Adrenal gland (tissue), 12 donors: ENCODE measurements around the gene BLNK. TPM values are rescaled to one million over a fixed set of nuclear protein-coding genes. Genes with fewer than 3 reads are reported as not detected.

Experiments used
- DNase-seq, 7 donors: peaks; one replicate each; pipeline ENCODE4 v3.0.0-alpha.2; 2019 to 2020
- H3K27ac ChIP-seq, 5 donors: fragments of 200-600 bp; sonication (generic) in 4 of 5; 1 replicate in 3 of 5; 2 replicates in 2 of 5; pipeline versions ENCODE4 v1.5.1 to v1.8.0; 2016 to 2020; ENCODE audit warnings: mild to moderate bottlenecking in 1 of 5
- H3K27me3 ChIP-seq: fragments of 200-600 bp; 2 replicates; pipeline ENCODE4 v1.8.0; 2021
- H3K36me3 ChIP-seq, 2 donors: fragments of 200-600 bp; replicated peaks in 1 of 2; 1 replicate in 1 of 2; 2 replicates in 1 of 2; pipeline versions ENCODE4 v1.5.1 to v1.8.0; 2018 to 2022
- H3K4me1 ChIP-seq, 2 donors: fragments of 200-600 bp; replicated peaks in 1 of 2; 1 replicate in 1 of 2; 2 replicates in 1 of 2; pipeline versions ENCODE4 v1.5.1 to v1.8.0; 2018 to 2021
- H3K4me3 ChIP-seq, 4 donors: fragments of 200-600 bp; sonication (generic) in 3 of 4; one replicate each; pipeline ENCODE4 v1.5.1; 2016 to 2018
- H3K9me3 ChIP-seq, 3 donors: fragments of 200-600 bp; sonication (generic) in 1 of 3; replicated peaks in 1 of 3; 1 replicate in 2 of 3; 2 replicates in 1 of 3; pipeline versions ENCODE4 v1.5.1 to v1.8.0; 2016 to 2021
- POLR2A ChIP-seq, 2 donors: fragments of 450-650 bp; IDR thresholded peaks; one replicate each; pipeline ENCODE4 v1.6.1; 2017; ENCODE audit warnings: antibody characterized with exemption in 2 of 2, mild to moderate bottlenecking in 2 of 2, moderate library complexity in 1 of 2
- WGBS, 4 donors: extraction: QIAGEN DNeasy Blood & Tissue Kit in 2 of 4; methylation state at CpG; one replicate each; pipeline versions ENCODE4 v1.1.5 to v1.1.7; 2013 to 2017; 5-methylcytosine and 5-hydroxymethylcytosine counted together
- intact Hi-C, 2 donors: fragments of 100-400 bp; cut with DNase I; formaldehyde crosslinking; loops; one replicate each; pipeline versions ENCODE4 v1.14.1 to v1.15.0; 2022 to 2023
- polyA plus RNA-seq, 3 donors: library from polyadenylated mRNA; stranded (reverse); fragments of 200-250 nt in 2 of 3; fragments of 350-450 nt in 1 of 3; fragmentation: Illumina TruSeq in 1 of 3; extraction: RNeasy Lipid Tissue Mini Kit (QIAGEN cat#74804) in 1 of 3; gene quantifications; one replicate each; pipeline ENCODE4 v1.2.3, GENCODE V29; 2013 to 2014
- total RNA-seq, 9 donors: library from RNA; depleted of rRNA in 4 of 9; stranded (reverse); fragments of >200 nt in 4 of 9; fragments of 120-200 nt in 1 of 9; fragmentation: NEBNext Ultra II Directional in 1 of 9; extraction: Animal tissue kit (Norgen Biotek cat#: 25700) in 1 of 9; gene quantifications; one replicate each; pipeline versions ENCODE4 v1.1.0 to v1.2.4, GENCODE V29; 2013 to 2023
- TF ChIP-seq, protein P1 (sequence below), 6 experiments: fragments of 450-650 bp in 4 of 6; fragments of 200-600 bp in 2 of 6; sonication (generic) in 1 of 6; IDR thresholded peaks; 1 replicate in 5 of 6; 2 replicates in 1 of 6; pipeline versions ENCODE4 v1.5.1 to v1.8.0; 2016 to 2021; ENCODE audit warnings: antibody characterized with exemption in 6 of 6, mild to moderate bottlenecking in 2 of 6, moderate library complexity in 1 of 6
- donor health status: healthy with polysubstance abuse.
- donor health status: Bipolar disorder and iron deficiency.
- donor health status: DM: yes; HTN: yes; CAD: no.
- donor health status: DM: no; HTN: no; CAD: no.
- donor health status: DM: no; HTN: no; CAD: no.
- donor health status: DM: yes; HTN: yes; CAD: no.

BLNK gene
- total and polyA plus RNA-seq, 12 donors: 0.72 to 8.5 (median 4.0) TPM

DNA sequence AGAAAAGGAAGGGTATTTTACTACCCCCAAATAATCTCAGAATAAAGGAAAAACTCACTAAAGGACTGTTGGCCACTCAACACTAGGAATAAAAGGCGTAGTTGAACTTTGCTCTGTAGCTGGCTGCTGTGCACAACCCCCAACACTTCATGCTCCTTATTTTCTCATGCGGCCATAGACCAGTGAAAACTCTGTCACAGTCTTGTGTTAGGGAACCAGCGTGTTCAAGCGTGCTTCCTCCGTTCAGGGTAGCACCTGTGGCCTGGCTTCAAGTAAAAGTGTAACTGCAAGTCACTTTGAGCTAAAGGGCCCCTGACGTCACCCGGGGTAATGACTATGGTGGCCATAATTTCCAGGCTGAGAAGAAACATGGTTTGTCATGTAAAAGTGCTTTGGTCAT is 27.0 kb downstream of the BLNK start:
- intact Hi-C loops: no loop called here
- no peak overlapping the region for H3K27ac ChIP-seq
- no peaks in the 10 kb centered on the region for H3K36me3 ChIP-seq
- no peak overlapping the region for H3K4me3 ChIP-seq
- TF ChIP-seq POLR2A (IDR thresholded peaks at IDR 0.05): no peak
- TF ChIP-seq, protein P1, sequence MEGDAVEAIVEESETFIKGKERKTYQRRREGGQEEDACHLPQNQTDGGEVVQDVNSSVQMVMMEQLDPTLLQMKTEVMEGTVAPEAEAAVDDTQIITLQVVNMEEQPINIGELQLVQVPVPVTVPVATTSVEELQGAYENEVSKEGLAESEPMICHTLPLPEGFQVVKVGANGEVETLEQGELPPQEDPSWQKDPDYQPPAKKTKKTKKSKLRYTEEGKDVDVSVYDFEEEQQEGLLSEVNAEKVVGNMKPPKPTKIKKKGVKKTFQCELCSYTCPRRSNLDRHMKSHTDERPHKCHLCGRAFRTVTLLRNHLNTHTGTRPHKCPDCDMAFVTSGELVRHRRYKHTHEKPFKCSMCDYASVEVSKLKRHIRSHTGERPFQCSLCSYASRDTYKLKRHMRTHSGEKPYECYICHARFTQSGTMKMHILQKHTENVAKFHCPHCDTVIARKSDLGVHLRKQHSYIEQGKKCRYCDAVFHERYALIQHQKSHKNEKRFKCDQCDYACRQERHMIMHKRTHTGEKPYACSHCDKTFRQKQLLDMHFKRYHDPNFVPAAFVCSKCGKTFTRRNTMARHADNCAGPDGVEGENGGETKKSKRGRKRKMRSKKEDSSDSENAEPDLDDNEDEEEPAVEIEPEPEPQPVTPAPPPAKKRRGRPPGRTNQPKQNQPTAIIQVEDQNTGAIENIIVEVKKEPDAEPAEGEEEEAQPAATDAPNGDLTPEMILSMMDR (IDR thresholded peaks at IDR 0.05): no peak
- 85 to 90% (median 88%) methylated on average over 7 of the region's 7 CpGs for WGBS, 4 donors
- H3K4me1 ChIP-seq: no peaks in the 10 kb centered on the region
- H3K27me3 ChIP-seq: no peaks in the 10 kb centered on the region
- no peaks in the 10 kb centered on the region for H3K9me3 ChIP-seq
- no peak for DNase-seq

DNA sequence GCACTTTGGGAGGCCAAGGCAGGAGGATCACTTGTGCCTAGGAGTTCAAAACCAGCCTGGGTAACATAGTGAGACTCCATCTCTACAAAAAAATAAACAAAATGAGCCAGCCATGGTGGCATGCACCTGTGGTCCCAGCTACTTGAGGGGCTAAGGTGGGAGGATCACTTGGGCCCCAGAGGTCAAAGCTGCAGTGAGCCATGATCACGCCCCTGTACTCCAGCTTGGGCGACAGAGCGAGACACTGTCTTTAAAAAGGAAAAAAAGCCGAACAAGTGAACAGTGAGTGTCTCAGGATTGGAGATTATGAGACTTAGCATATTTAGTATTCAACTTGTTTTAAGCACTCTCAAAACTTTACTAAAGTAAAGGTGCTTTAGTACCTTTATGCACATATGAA is 28.1 kb downstream of the BLNK start:
- intact Hi-C loops: no loop called here
- H3K27me3 ChIP-seq: no peaks in the 10 kb centered on the region
- no peak overlapping the region for H3K4me3 ChIP-seq
- H3K27ac ChIP-seq: no peak overlapping the region
- WGBS, 4 donors: 89 to 93% (median 90%) methylated on average over 4 of the region's 4 CpGs
- no peaks in the 10 kb centered on the region for H3K36me3 ChIP-seq
- no peaks in the 10 kb centered on the region for H3K4me1 ChIP-seq
- no peak for TF ChIP-seq POLR2A (IDR thresholded peaks at IDR 0.05)
- TF ChIP-seq, protein P1 (IDR thresholded peaks at IDR 0.05): no peak
- H3K9me3 ChIP-seq: no peaks in the 10 kb centered on the region
- no peak for DNase-seq

DNA sequence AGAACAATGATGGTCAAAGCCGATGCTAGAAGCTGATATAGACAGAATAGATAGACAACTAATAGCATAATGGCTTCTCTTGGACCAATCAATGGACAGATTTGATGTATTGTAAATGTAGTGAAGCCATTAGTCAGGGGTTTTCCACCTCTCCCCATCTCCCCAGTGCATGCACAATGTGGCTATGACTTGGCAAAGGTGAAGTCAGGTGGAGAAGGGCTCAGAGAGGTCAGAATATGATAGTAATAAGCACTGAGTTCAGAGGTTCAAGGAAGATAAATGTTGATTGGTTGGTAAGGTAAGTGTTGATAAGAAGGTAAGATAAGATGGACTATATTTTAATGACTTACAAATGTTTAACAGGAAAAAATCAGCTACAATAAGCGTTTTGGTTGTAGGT is 28.5 kb downstream of the BLNK start:
- TF ChIP-seq POLR2A (IDR thresholded peaks at IDR 0.05): no peak
- TF ChIP-seq, protein P1 (IDR thresholded peaks at IDR 0.05): no peak
- H3K27me3 ChIP-seq: no peaks in the 10 kb centered on the region
- DNase-seq: no peak
- H3K4me3 ChIP-seq: no peak overlapping the region
- no peaks in the 10 kb centered on the region for H3K36me3 ChIP-seq
- intact Hi-C loops: no loop called here
- H3K9me3 ChIP-seq: no peaks in the 10 kb centered on the region
- no peak overlapping the region for H3K27ac ChIP-seq
- H3K4me1 ChIP-seq: no peaks in the 10 kb centered on the region
- WGBS, 4 donors: 63 to 80% (median 73%) methylated on average over 2 of the region's 2 CpGs

DNA sequence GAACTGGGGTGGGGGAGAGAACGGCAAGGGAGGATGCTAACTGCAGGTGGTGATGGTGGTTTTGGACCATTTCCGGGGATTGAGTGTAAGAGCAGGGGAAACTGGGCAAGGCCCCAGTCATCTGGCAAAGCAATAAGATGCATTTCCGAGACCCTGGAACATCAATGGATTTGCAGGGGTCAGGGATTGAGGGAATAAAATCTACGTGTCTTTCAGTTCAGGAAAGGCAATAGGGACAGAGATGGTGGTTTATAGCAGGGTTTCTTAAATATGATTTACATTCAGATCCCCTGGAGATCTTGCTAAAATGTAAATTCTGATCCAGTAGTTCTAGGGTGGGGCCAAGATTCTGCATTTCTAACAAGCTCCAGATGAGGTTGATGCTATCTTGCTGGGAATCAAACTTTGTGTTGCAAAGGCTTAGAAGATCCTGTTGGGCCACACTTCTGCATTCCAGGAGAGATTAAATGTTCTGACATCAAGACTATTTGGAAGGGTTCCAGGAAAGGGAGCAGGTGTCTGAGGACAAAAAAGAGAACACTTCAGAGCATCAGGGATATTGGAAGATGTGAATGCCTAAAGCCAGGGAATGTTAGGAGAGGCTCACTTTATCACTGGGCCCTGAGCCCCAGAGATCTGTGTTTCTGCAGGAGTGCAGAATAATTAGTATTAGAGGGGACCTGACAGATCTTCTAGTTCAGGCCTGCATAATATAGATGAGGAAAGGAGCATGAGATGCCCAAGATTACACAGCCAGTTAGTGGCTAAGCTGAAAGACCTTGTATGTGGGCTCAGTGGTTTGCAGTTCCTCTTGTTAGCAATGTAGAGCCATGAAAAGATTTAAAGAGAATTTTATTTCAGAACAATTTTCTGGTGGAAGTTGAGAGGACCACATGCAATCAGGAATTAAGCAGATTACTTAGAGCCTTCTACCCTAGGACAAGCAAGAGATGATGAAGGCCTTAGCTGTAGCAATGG is 32.4 kb downstream of the BLNK start:
- TF ChIP-seq, protein P1 (IDR thresholded peaks at IDR 0.05): no peak
- TF ChIP-seq POLR2A (IDR thresholded peaks at IDR 0.05): no peak
- Histone ChIP-seq H3K4me3 (no peak overlapping the region), H3K9me3 (no peaks in the 10 kb centered on the region), H3K4me1 (no peaks in the 10 kb centered on the region), H3K36me3 (no peaks in the 10 kb centered on the region), H3K27me3 (no peaks in the 10 kb centered on the region), H3K27ac (no peak overlapping the region)
- intact Hi-C loops: no loop called here
- DNase-seq: no peak
- 55 to 63% (median 61%) methylated on average over 4 of the region's 4 CpGs for WGBS, 4 donors
